ENCODE results near the gene EP400. TPM values are rescaled to one million over a fixed set of nuclear protein-coding genes. Genes with fewer than 3 reads are reported as not detected.
A peak's percentile ranks its signal among the peaks of the same experiment; 100 is the strongest.

Gene EP400
- total and polyA plus RNA-seq, 9 of the 15 experiments (the other 6 are each of a cell fraction or from before 2014, with no cell fraction given), result 4.5 to 58.0 (median 7.0) TPM

DNA sequence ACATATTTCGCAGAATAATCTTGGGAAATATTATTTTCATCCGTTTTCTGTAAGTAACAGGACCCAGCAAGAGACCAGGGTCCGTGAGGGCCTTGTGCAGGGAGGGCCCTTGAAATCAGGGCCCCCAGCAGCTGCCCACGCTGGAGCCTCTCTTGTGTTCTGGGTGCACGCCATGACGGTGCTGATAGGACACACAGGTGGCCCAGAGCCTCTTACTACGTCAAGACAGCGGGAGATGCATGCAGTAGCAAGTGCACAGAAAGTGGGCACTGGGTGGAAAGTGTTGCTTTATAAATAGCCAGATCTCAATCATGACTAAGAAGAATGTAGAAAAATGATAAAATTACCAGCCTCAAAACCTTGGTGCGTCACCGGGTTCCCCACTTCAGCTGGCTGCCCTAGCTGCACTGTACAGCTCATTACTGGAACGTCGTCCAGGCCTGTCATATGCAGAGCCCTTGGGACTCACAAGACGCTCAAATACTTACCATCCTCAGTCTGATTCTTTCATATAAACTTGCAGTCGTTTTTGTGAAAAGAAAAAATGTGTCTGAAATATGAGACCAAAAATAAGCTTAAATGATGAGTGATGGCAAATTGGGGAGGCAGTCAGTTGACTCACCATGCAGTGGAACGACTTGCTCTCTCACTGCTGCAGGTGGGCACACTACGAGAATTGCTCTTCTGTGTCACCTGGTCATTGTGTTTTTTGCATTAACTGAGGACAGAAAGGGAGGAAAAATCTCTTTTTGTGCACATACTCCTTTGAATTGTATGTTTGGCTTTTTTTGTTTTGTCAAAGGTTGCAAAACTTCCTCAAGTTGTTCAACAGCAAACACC, 126.2 kb downstream of the EP400 start:
- Histone ChIP-seq H3K36me3 (ENCODE audit: control insufficient read depth, insufficient read depth, low read length) (peaks cover 77% of the 10 kb centered on the region; the same call in 2 of the 3 replicates), H3K4me2 (ENCODE audit: insufficient read depth, low read length) (no peak overlapping the region), H3K27me3 (ENCODE audit: control insufficient read depth in 2 of 2, insufficient read depth in 2 of 2, low read length in 2 of 2) (no peaks in the 10 kb centered on the region), H3K79me2 (ENCODE audit: control insufficient read depth, insufficient read depth, low read length) (no peaks in the 10 kb centered on the region), H3K27ac (ENCODE audit: extremely low read depth, low read depth, low read length) (no peak overlapping the region), H2AFZ (ENCODE audit: low read depth, low read length) (no peak overlapping the region), H3K9me1 (ENCODE audit: control insufficient read depth, insufficient read depth, low read length) (peaks cover 2% of the 10 kb centered on the region), H3K4me3 (no peak overlapping the region), H3K4me1 (replicated peaks in 1 of 2; ENCODE audit: control insufficient read depth in 2 of 2, insufficient read depth in 2 of 2, low read length in 2 of 2) (peaks cover 0 to 5% of the 10 kb centered on the region in 2 experiments; a peak in 1 of 5 replicates), H3K9me3 (replicated peaks; ENCODE audit: control insufficient read depth, insufficient read depth, low read depth, low read length) (no peaks in the 10 kb centered on the region), H3K9ac (ENCODE audit: insufficient read depth in 1 of 2, low read depth in 2 of 2, low read length in 2 of 2) (peak overlapping the region in 1 of 2 experiments; percentile 19; a peak in 2 of 4 replicates), H4K20me1 (replicated peaks; ENCODE audit: control insufficient read depth, insufficient read depth, low read length) (no peaks in the 10 kb centered on the region)
- intact Hi-C loops (cut with micrococcal nuclease), result no loop called here
- FAIRE-seq, result no peak
- no TSS peak for BruUV-seq (replicated peaks)
- in situ Hi-C loops (cut with MboI), result no loop called here
- 90% methylated on average over 16 of the region's 16 CpGs for WGBS (ENCODE audit: insufficient coverage, low coverage, missing lambda C conversion rate)
- ATAC-seq, result no peak
- CTCF ChIA-PET (ENCODE audit: low intra/inter-chr PET ratio), result no interaction called here
- POLR2A ChIA-PET, result no interaction called here
- no peak for TF ChIP-seq FOXK1 (CRISPR knock-in tag; IDR thresholded peaks at IDR 0.05; ENCODE audit: borderline replicate concordance)
- TF ChIP-seq, protein P1, sequence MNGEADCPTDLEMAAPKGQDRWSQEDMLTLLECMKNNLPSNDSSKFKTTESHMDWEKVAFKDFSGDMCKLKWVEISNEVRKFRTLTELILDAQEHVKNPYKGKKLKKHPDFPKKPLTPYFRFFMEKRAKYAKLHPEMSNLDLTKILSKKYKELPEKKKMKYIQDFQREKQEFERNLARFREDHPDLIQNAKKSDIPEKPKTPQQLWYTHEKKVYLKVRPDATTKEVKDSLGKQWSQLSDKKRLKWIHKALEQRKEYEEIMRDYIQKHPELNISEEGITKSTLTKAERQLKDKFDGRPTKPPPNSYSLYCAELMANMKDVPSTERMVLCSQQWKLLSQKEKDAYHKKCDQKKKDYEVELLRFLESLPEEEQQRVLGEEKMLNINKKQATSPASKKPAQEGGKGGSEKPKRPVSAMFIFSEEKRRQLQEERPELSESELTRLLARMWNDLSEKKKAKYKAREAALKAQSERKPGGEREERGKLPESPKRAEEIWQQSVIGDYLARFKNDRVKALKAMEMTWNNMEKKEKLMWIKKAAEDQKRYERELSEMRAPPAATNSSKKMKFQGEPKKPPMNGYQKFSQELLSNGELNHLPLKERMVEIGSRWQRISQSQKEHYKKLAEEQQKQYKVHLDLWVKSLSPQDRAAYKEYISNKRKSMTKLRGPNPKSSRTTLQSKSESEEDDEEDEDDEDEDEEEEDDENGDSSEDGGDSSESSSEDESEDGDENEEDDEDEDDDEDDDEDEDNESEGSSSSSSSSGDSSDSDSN (IDR thresholded peaks at IDR 0.05; ENCODE audit: borderline replicate concordance in 1 of 2, low read depth in 2 of 2, low read length in 2 of 2), result no peak
- TF ChIP-seq, protein P2, sequence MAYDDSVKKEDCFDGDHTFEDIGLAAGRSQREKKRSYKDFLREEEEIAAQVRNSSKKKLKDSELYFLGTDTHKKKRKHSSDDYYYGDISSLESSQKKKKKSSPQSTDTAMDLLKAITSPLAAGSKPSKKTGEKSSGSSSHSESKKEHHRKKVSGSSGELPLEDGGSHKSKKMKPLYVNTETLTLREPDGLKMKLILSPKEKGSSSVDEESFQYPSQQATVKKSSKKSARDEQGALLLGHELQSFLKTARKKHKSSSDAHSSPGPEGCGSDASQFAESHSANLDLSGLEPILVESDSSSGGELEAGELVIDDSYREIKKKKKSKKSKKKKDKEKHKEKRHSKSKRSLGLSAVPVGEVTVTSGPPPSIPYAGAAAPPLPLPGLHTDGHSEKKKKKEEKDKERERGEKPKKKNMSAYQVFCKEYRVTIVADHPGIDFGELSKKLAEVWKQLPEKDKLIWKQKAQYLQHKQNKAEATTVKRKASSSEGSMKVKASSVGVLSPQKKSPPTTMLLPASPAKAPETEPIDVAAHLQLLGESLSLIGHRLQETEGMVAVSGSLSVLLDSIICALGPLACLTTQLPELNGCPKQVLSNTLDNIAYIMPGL (CRISPR knock-in tag; IDR thresholded peaks at IDR 0.05), result no peak
- TF ChIP-seq EWSR1 (IDR thresholded peaks at IDR 0.05; ENCODE audit: borderline replicate concordance, low read depth, partially characterized antibody), result no peak
- TF ChIP-seq ATF1 (CRISPR knock-in tag; IDR thresholded peaks at IDR 0.05), result no peak
- TF ChIP-seq ATF1 (tag; IDR thresholded peaks at IDR 0.05), result no peak
- no peak for TF ChIP-seq SAFB (IDR thresholded peaks at IDR 0.05; ENCODE audit: borderline replicate concordance, low read depth, low read length)
- no peak for DNase-seq (ENCODE audit: extremely low read depth in 1 of 4, low spot score in 3 of 4)
